ENCODE data around the gene SELL.

SELL gene

GRCh38 chr1:169745015-169745861, 33.8 kb upstream of the SELL start:
- Histone ChIP-seq H3K4me1 (ENCODE audit: insufficient read depth, poor library complexity, severe bottlenecking) (no peaks in the 10 kb centered on the region), H3K4me3 (ENCODE audit: severe bottlenecking) (no peak overlapping the region), H3K27me3 (ENCODE audit: insufficient read depth, poor library complexity, severe bottlenecking) (no peaks in the 10 kb centered on the region), H3K9me3 (ENCODE audit: severe bottlenecking) (no peaks in the 10 kb centered on the region), H3K36me3 (ENCODE audit: low read depth) (no peaks in the 10 kb centered on the region), H3K27ac (ENCODE audit: poor library complexity, severe bottlenecking) (no peak overlapping the region)
- no peak for TF ChIP-seq CTCF (IDR thresholded peaks at IDR 0.05; ENCODE audit: poor library complexity, severe bottlenecking)
- no peak for ATAC-seq (ENCODE audit: low read depth)
- DNase-seq (ENCODE audit: low spot score): no peak

DNA sequence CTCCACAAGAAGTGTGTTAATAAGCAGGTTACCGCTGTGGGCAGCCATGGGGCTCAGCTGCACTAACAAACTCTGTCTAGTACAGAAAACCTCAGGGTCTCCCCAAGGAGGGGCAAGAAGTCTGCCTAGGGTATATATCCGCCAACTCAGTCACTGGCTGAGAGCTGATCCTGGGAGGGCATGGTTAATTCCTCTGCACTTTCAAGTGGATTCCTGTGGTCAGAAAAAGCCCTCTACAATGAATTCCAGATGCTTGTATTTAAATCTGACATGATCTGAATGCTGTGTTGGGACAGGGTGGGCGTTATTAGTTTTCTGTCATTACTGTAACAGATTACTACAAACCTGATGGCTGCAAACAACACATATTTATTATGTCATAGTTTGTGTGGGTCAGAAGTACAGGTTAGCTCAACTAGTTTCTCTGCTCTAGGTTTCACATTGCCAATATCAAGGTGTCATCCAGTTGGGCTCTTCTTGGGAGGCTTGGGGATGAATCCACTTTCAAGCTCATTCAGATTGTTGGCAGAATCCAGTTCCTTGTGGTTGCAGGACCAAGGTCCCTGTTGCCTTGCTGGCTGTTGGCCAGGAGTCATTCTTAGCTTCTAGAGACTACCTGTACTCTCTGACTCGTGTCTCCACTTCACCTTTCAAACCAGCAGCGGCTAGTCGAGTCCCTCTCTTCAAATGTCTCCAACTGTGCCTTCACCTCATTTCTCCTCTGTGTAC, 30.4 kb upstream of the SELL start:
- H3K27ac ChIP-seq (ENCODE audit: poor library complexity, severe bottlenecking): no peak overlapping the region
- no peak overlapping the region for H3K4me3 ChIP-seq (ENCODE audit: severe bottlenecking)
- no peaks in the 10 kb centered on the region for H3K4me1 ChIP-seq (ENCODE audit: insufficient read depth, poor library complexity, severe bottlenecking)
- no peak for TF ChIP-seq CTCF (IDR thresholded peaks at IDR 0.05; ENCODE audit: poor library complexity, severe bottlenecking)
- ATAC-seq (ENCODE audit: low read depth) (no peak), DNase-seq (ENCODE audit: low spot score) (no peak)
- no peaks in the 10 kb centered on the region for H3K9me3 ChIP-seq (ENCODE audit: severe bottlenecking)
- no peaks in the 10 kb centered on the region for H3K27me3 ChIP-seq (ENCODE audit: insufficient read depth, poor library complexity, severe bottlenecking)
- no peaks in the 10 kb centered on the region for H3K36me3 ChIP-seq (ENCODE audit: low read depth)

GRCh38 chr1:169739980-169740379, 28.6 kb upstream of the SELL start:
- no peaks in the 10 kb centered on the region for H3K36me3 ChIP-seq (ENCODE audit: low read depth)
- TF ChIP-seq CTCF (IDR thresholded peaks at IDR 0.05; ENCODE audit: poor library complexity, severe bottlenecking): no peak
- H3K9me3 ChIP-seq (ENCODE audit: severe bottlenecking): no peaks in the 10 kb centered on the region
- no peaks in the 10 kb centered on the region for H3K4me1 ChIP-seq (ENCODE audit: insufficient read depth, poor library complexity, severe bottlenecking)
- H3K4me3 ChIP-seq (ENCODE audit: severe bottlenecking): no peak overlapping the region
- ATAC-seq (ENCODE audit: low read depth) (no peak), DNase-seq (ENCODE audit: low spot score) (no peak)
- no peaks in the 10 kb centered on the region for H3K27me3 ChIP-seq (ENCODE audit: insufficient read depth, poor library complexity, severe bottlenecking)
- no peak overlapping the region for H3K27ac ChIP-seq (ENCODE audit: poor library complexity, severe bottlenecking)

GRCh38 chr1:169733924-169734323, 22.5 kb upstream of the SELL start, which contains the start of gene SELE:
Gene SELE, minus strand, starts transcription at chr1:169734079. Its CDS starts 467 bp downstream, at chr1:169733612.
- Histone ChIP-seq H3K27ac (ENCODE audit: poor library complexity, severe bottlenecking) (no peak within 1 kb of the TSS), H3K4me3 (ENCODE audit: severe bottlenecking) (no peak within 1 kb of the TSS), H3K36me3 (ENCODE audit: low read depth) (no peaks in the 10 kb centered on the region), H3K9me3 (ENCODE audit: severe bottlenecking) (no peaks in the 10 kb centered on the region), H3K27me3 (ENCODE audit: insufficient read depth, poor library complexity, severe bottlenecking) (peaks cover 4% of the 10 kb centered on the region), H3K4me1 (ENCODE audit: insufficient read depth, poor library complexity, severe bottlenecking) (no peaks in the 10 kb centered on the region)
- DNase-seq (ENCODE audit: low spot score) (no peak), ATAC-seq (ENCODE audit: low read depth) (no peak)
- TF ChIP-seq CTCF (IDR thresholded peaks at IDR 0.05; ENCODE audit: poor library complexity, severe bottlenecking): no peak
